Measurements from ENCODE around the gene POLR3H.
A peak's percentile ranks its signal among the peaks of the same experiment; 100 is the strongest.
"Not testable (repeated sequence)": the region's sequence is repeated elsewhere in the genome, so short reads cannot be mapped to it uniquely, and the experiment has no call there.

Gene POLR3H, protein sequence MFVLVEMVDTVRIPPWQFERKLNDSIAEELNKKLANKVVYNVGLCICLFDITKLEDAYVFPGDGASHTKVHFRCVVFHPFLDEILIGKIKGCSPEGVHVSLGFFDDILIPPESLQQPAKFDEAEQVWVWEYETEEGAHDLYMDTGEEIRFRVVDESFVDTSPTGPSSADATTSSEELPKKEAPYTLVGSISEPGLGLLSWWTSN
- 50.9 to 76.6 (median 57.3) reads per million in 4 experiments for total RNA-seq

DNA sequence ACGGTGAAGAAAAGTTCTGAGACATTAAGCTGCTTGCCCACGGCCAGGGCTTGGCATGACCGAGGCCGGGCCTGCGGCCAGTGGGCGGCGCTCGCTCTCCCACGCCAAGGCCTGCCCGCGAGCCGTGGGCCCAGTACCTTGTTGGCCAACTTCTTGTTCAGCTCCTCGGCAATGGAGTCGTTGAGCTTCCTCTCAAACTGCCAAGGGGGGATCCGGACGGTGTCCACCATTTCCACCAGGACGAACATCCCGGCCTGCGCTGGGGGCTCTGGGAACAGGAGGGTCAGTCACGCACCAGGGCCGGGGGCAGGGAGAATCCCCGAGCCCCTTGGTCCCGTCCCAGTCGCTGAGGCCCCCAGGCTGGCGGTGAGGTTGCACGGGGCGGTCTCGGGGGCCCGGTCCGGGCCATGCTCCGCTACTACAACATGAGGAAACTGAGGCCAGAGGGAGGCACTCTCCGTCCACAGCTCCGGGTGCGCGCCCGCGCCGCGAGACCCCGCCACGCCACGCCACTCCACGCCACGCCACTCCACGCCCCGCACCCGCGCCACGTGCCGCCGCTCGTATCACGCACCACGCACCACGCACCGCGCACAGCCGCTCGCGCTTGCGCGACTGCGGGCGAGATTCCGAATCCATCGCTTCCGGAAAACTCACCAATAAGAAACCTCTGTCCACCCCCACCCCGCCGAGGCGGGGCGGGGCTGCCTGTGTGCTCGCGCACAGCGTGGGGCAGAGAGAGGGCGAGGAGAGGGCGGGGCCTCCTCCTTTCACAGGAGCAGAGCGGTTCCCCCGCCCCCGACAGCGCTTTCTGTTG, at the start of gene POLR3H:
Gene POLR3H, minus strand, starts transcription at position 617 of the 817 bp plus-strand sequence. Its CDS starts 369 bp downstream, at position 248.
- DNase-seq: peak; percentile 95

DNA sequence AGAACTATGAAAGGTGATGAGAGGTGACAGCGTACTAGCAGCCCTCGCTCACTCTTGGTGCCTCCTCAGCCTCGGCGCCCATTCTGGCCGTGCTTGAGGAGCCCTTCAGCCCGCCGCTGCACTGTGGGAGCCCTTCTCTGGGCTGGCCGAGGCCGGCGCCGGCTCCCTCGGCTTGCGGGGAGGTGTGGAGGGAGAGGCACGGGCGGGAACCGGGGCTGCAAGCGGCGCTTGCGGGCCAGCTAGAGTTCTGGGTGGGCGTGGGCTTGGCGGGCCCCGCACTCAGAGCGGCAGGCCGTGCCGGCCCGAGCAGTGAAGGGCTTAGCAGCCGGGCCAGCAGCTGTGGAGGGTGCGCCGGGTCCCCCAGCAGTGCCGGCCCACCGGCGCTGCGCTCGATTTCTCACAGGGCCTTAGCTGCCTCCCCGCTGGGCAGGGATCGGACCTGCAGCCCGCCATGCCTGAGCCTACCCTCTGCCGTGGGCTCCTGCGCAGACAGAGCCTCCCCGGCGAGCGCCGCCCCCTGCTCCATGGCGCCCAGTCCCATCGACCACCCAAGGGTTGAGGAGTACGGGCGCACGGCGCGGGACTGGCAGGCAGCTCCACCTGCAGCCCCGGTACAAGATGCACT, 49.2 kb upstream of the POLR3H start:
- DNase-seq: not testable (repeated sequence)

DNA sequence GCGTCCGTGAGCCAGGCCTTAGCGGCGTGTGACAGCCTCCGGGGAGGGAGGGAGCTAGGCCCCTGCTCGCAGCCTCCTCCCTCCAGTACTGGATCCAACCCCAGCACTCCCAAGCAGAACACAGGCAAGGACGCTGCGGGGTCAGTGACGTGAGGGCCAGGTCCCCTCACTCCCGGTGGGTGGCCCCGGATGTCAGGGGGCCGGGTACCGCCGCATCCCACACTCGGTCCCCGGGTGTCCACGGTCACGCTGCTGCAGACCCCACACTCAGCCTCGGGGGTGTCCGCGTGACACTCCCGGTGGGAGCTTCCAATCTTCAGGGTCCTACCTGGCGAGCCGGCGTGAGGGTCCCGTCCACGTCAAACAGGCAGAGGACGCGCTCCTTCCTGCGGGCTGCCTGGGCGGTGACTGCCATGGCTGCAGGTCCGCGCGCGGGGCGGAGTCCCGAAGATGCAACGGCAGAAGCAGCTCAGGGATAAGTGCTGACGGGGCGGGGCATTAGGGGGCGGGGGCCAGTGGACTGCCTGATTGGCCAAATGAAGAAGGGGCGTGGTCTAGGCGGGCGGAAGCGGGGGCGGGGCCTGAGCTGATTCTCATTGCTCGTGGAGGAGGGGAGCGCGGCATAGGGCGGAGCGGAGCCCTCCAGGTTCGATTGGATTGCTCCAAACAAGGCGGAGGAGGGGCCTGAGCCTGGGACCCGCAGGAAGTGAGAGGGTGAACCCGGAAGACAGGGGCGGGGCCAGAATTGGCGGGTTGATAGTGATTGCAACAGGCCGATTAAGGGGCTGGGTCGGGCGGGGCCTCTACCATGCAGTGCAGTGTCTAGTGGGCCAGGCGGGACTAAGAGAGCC, 45.3 kb upstream of the POLR3H start, which contains the start of gene PMM1:
Gene PMM1, minus strand, starts transcription at position 450 of the 851 bp plus-strand sequence. Its CDS starts 35 bp downstream, at position 415.
- peak; percentile 100 for DNase-seq

DNA sequence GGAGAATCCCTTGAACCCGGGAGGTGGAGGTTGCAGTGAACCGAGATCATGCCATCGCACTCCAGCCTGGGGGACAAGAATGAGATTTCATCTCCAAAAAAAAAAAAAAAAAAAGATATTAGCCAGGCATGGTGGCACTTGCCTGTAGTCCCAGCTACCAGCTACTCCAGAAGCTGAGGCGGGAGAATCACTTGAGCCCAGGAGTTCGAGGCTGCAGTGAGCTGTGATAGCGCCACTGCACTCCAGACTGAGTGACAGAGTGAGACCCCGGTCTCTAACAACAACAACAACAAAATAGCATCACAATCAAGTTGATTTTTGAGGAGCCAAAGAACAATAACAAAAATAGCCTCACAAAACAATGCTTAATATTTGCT, 43.1 kb upstream of the POLR3H start:
- DNase-seq: no peak

DNA sequence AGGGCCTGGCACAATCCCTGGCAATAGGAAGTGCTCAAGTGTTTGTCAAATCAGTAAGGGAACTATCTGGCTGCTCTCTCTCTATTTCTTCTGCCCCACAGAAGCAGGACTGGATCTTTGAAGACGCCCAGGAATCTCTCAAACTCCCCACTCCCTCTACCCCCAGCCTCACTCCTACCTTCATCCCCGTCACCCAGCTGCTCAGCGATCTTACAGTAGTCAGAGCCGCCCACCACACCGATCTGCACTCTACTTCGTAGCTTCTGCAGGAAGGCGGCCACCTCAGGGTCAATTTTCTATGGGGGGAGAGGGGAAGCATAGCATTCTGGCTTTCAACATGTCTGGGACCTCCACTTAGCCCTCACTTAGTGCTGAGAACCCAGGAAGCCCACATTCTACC, 41.6 kb upstream of the POLR3H start:
- no peak for DNase-seq

DNA sequence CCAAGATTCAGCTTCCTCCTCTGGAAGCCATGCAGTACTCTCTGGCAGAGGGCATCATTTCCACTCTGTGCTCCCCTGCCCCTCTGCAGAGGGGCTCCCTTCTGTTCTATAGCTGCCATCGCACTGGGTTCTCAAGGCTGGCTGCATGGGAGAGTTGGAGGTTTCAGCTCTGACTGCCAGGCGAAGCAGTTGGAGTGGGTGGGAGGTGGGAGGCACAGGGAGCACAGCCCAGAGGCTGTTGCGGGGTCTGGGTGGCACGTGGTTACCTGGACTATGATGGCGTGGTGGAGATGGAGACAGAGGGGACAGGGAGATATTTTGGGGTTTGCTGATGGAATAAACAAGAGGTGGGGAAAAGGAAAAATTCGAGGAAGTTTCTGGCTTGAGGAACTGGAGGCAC, 40.6 kb upstream of the POLR3H start:
- no peak for DNase-seq

DNA sequence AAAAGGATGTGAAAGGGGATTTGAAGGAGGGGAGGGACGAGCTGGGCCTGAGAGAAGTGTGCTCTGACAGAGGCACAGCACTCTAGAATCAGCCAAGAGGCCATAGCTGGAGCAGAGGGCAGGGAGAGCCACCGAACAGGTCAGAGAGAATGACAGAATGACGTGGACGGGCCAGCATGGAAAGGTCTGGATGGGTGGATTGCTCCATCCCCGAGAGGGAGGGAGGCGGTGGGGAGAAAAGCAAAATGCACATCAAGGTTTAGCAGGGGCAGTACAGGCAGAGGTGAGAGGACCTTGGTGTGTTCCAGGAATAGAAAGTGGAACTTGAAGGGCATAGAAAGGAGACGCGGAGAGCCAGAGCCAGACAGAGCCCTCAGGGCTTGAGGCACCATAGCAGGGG, 38.4 kb upstream of the POLR3H start:
- DNase-seq: no peak

DNA sequence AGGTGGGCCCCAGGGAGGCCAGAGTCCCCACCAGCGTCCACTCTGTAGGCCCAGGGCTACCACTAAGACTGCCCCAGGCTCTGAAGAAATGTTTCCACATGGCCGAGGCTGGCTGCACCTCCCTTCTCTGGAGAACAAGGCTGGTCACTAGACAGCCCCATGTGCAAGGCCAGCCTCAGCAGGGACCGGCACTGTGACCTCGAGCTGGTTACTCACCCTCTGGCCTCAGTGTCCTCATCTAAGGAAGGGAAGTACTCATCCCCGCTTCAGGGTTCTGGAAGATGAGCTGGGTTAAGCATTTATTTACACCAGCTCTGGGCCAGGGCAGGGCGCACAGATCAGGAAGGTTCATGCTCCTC, 35.7 kb upstream of the POLR3H start:
- DNase-seq: no peak

DNA sequence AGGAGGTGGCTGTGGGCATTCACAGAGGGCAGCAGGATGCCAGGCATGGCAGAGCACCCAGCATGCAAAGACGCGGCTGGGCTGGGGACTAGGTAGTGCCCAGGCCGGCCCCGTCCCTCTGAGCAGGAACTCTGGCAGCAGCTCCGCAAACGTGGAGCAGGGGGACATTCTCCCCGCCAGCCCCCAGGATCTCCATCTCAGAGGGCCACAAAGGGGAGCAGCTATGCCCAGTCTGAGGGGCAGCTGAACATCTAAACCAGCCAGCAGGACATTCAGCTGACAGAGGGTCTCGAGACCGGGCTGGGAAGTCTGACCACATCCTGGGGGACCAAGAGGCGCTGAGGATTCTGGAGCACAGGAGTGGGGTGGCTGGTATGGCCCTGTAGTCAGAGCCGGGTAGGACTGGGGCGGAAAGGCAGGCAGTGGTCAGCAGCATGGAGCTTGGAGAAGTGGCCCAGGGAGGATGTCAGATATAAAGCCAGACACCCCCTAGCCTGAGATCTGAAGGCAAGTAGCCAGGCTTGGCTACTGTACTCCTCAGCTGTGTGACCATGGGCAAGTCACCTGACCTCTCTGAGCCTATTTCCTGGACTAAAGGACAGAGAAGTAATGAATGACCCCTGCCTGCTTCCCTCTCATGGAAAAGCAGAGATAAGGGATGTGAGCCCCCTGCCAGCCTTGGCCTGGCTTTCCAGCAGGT, 35.2 kb upstream of the POLR3H start:
- no peak for DNase-seq

DNA sequence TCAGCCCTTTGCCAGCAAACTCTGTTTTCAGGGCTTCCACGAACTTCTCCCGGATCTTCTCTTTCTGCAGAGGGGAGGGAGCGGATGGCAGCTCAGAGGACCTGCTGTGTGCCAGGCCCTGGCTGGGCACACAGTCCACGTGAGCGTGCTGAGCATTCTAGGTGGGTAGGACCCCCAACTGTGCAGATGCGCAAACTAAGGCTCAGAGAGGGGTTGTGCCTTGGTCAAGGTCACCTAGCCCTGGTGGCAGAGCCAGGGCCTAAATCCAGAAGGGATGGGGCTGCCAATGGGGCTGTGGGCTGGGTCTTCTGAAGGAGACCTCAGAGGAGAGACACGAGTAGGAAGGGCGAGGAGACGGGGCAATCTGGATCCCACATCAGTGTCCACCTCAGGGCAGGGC, 34.5 kb upstream of the POLR3H start:
- DNase-seq: no peak

DNA sequence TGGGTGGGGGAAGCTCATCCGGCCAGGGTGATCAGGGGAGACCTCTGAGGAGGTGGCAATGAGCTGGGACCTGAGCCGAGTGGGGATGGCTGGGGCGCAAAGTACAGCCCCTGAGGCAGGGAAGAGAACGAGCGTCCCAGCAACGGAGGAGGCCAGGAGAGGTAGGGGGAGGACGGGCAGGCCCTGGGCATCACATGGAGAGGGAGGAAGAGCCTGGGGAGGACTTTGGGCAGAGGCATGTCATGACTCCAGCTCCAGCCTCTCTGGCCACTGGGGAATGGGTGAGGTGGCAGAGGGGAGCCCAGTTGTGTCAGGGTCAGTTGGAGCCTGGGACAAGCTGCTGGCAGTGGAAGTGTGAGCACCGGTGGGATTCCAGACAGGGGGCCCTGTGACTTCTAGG, 33.8 kb upstream of the POLR3H start:
- no peak for DNase-seq

DNA sequence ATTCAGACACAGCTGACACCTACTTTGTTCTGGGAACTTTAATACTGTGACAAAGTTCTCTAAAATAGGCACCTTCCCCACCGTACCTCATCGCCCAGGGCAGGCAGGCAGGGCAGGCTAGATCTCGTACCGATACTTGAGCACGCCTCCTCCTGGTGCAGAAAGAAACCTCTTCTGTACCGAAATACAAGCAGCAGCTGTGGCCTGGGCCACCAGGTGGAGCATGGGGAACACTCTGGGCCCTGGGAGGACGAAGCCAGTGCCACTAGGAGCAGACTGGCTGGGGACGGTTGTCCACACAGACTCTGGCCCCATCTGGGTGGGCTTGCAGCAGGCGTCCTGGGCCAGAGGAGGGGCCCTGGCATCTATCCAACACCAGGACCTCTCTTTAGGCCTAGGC, 32.6 kb upstream of the POLR3H start:
- no peak for DNase-seq

DNA sequence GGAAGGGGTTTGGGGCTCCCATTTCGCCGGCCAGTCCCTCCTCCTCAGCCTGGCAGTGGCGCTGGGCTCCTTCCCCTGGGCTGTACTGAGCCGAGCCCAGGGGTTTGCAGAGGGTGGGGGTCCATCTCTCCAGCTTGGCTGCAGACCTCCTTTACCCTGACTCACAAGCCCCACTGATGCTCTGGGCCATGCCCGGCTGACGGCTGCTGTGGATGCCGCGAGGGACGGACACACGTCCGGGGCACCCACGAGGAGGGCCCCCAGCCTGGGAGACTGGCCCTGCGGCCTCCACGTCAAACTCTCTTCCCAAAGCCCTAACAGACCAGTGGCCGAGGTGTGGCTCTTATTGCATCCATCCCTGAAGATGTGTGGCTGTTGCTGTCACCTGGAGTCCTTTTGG, 31.3 kb upstream of the POLR3H start:
- DNase-seq: no peak

DNA sequence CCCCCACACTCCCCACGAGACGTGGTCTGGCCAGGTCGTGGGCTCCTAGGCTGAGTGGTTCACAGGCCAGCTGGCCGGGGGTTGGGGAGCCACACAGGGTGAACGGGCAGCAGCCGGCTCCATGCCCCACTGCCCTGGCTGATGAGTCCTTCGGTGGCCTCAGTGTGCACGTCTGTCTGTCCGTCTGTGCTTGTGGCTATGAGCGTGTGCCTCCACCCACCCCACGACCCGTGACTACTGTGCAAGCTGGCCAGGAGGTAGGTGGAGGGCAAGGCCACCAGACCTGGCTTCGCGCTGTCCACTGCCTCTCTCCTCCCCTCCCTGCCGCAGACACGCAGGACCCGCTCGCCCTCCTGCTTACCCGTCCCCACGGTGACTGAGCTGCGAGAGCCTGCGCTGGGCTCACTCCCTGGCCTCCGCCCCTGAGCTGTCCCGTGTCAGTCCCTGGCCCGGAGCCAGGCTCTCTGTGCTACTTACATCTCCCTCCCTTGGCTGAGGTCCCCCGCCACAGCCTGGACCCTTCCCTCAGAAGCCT, 30.6 kb upstream of the POLR3H start:
- no peak for DNase-seq

DNA sequence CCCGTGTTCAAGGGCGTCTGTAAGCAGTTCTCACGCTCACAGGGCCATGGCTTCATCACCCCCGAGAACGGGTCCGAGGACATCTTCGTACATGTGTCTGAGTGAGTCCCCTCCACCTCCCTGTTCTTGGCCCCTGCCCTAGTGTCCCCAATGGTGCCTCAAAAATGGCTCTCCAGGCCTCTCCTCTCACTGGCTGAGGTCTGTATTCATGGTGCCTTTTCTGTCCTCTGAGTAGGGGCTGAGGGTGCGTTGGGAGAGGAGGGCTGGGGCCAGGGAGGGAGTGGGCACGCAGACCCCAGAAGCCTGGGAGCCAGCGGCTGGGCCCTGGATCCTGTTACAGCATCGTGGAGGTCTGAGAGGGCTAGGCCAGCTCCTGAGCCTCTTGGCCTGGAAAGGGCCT, 29.4 kb upstream of the POLR3H start:
- DNase-seq: no peak

DNA sequence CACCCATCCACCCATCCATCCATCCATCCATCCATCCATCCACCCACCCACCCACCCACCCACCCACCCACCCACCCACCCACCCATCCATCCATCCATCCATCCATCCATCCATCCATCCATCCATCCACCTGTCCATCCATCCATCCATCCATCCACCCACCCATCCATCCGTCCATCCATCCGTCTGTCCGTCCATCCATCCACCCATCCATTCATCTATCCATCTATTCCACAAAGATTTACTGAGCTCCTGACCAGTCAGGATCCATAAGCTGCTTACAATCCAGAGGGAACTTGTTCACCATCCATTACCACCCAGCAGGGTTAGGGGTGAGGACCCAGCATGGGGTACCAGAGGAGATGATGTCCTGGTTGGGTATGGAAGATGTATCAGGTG, 28.0 kb upstream of the POLR3H start:
- DNase-seq: not testable (repeated sequence)

DNA sequence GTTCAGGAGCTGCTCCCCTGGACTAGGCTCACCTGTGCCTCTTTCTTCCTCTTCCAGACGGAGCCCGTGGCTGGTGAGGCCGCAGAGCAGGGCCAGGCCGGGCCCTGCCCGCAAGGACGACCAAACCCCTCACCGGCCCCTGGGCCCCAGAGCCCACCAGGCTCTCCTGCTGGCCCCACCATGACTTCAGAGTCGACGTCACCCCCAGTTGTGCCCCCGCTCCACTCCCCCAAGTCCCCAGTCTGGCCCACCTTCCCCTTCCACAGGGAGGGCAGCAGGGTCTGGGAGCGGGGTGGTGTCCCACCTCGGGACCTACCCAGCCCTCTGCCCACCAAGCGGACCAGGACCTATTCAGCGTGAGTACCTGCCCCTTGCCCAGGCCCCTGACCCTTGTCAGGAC, 27.5 kb upstream of the POLR3H start:
- DNase-seq: no peak

DNA sequence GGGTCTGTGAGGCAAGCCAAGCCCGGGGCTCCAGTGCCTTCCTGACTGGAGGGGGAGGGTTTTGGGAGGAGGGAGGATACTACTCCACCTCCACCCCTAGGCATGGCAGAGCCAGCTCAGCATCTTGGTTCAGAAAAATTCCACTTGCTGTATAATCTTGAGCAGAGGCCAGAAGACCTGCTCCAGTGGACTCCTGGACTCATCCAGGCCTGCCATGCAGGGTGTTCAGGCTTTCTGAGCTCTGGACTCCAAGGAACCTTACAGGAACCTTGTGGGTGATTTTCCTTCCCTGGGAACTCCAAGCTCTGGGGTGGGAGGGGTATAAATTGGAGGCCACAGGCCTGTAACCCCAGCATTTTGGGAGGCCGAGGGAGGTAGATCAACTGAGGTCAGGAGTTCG, 26.0 kb upstream of the POLR3H start:
- DNase-seq: no peak

DNA sequence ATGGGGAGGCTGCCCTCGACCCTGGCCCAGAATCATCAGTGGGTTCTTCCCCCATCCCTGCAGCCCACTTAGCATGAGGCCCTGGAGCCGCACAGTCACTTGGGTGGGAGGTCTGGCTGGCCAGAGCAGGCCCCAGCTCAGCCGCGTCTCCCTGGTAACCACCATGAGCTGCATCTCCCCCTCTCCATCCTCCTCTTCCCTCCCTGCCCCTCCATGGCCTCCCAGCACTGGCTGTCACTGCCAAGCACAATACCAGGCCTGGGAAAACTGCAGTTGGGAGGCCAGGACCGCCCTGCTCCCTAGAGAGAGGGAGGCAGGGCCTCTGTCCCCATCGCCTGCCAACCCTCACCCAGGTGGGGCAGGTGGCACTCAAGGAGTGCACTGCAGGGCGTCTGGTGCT, 24.5 kb upstream of the POLR3H start:
- DNase-seq: no peak

DNA sequence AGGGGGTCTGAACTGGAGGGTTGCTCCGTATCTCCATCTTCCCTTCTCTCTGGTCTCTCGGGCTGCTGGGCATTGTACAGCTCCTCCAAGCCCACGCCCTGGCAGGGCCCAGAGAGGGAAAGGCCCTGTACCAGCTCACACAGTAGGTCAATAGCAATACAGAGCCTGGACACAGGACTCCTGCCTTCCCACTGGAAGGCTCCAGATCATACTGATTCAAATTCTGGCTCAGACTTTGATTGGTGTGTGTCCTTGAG, 23.2 kb upstream of the POLR3H start:
- no peak for DNase-seq

DNA sequence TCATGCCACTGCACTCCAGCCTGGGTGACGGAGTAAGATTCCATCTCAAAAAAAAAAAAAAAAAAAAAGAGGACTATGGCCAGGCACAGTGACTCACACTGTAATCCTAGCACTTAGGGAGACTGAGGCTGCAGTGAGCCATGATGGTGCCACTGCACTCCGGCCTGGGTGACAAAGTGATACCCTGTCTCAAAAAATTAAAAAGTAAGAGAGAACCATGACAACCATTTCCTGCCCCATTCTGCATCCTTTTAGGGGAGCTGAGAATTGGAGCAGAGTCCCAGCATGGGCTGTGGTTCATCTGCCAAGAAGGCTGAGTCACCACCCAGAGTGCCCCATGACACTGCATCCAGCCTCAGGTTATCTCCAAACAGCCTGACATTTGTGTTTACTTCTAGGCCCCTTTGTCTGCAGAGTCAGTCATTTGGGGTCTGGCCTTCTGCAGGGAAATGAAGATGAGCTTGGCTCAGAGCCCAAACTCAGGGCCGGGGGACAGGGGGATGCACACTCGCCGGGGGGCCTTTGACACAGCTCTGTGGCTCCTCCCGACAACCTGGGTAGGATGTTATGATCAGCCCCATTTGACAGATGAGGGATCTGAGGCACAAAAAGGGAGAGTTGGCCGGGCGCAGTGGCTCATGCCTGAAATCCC, 21.3 kb upstream of the POLR3H start:
- no peak for DNase-seq

DNA sequence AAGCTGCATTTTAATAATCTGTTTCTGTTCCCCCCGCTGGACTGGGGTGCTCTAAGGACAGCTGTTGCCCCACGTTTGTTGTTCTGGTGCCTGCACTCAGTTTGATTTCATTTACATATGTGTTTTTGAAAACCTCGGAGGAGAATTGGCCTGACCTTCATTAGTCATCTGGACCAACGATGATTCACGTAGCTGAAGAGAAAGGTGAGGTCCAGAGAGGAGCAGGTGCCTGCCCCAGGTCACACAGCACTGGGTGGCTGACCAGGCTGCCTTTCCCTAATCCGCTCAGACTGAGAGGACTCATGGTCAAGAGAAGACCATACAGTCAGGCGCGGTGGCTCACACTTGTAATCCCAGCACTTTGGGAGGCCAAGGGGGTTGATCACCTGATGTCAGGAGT, 20.3 kb upstream of the POLR3H start:
- no peak for DNase-seq

Data from effector CD8-positive, alpha-beta T cell (primary cell).